HG03196 (cell line): ENCODE results near the gene PALM3.
"Not testable (repeated sequence)": the region's sequence is repeated elsewhere in the genome, so short reads cannot be mapped to it uniquely, and the experiment has no call there.

Source experiments
- ATAC-seq: cut with Tn5 transposase; IDR thresholded peaks from one replicate; pipeline ENCODE4 v1.9.1; 2021; ENCODE audit not compliant: unreplicated experiment

Gene PALM3

DNA sequence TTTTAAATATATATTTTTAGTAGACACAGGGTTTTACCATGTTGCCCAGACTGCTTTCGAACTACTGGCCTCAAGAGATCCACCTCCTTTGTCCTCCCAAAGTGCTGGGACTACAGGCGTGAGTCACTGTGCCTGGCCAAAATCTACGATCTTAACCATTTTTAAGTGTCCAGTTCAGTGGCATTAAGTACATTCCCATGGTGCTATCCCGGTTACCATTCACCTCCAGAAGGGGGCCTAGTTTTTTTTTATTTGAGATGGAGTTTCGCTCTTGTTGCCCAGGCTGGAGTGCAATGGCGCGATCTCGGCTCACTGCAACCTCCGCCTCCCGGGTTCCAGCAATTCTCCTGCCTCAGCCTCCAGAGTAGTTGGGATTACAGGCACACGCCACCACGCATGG, 26.7 kb downstream of the PALM3 start:
- ATAC-seq = not testable (repeated sequence)

DNA sequence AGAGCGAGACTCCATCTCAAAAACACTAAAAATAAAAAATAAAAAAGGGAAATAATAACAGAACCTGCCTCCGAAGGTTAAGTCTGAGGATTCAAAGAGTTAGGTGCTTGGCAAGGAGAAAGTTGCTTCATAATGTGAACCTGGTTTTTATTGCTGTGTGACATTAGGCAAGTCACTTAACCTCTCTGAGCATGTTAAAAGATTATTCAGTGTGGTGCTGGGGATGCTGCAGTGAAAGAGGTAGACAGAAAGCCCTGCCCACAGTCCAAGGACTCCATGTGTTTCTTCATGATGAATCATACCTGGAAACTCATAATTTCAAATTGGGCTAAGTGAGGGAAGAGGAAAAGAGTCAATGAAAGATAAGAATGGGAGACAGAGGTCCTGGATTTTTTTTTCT, 27.9 kb downstream of the PALM3 start:
- no peak for ATAC-seq

GRCh38 chr19:14031719-14032480, 30.0 kb downstream of the PALM3 start, which contains the start of gene IL27RA:
Gene IL27RA, plus strand, starts transcription at chr19:14031762. Its CDS starts 111 bp downstream, at chr19:14031873.
- peak; percentile 58 for ATAC-seq

DNA sequence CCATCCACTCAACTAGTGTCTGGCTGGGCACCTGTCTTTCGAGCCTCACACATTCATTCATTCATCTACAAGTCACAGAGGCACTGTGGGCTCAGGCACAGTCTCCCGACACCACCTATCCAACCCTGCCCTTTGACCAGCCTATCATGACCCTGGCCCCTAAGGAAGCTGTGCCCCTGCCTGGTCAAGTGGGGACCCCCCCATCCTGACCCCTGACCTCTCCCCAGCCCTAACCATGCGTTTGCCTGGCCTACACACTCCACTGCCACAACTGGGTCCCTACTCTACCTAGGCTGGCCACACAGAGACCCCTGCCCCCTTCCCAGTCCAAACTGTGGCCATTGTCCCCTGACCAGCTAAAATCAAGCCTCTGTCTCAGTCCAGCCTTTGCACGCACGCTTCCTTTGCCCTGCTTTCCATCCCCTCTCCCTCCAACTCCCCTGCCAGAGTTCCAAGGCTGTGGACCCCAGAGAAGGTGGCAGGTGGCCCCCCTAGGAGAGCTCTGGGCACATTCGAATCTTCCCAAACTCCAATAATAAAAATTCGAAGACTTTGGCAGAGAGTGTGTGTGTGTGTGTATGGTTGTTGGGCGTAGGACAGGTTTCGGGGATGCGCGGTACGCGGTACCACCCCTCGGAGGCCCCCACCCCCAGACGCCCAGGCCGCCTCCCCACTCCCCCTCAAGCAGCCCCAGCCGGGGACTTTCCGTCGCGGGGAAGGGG, 30.7 kb downstream of the PALM3 start:
- ATAC-seq = no peak

DNA sequence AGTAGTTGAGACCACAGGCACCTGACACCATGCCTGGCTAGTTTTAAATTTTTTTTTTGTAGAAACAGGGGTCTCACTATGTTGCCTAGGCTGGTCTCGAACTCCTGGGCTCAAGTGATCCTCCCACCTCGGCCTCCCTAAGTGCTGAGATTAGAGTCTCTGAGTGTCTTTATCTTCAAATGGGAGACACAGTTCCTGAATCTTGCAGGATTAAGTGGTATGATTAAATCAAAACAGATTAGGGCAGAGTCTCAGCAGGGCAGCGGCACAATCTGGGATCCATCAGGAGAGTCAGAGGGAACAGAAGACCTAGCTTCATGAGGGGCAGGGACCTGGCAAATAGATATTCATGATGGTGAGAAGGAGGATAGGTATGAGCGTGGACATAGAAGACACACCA, 33.0 kb downstream of the PALM3 start:
- ATAC-seq = no peak

DNA sequence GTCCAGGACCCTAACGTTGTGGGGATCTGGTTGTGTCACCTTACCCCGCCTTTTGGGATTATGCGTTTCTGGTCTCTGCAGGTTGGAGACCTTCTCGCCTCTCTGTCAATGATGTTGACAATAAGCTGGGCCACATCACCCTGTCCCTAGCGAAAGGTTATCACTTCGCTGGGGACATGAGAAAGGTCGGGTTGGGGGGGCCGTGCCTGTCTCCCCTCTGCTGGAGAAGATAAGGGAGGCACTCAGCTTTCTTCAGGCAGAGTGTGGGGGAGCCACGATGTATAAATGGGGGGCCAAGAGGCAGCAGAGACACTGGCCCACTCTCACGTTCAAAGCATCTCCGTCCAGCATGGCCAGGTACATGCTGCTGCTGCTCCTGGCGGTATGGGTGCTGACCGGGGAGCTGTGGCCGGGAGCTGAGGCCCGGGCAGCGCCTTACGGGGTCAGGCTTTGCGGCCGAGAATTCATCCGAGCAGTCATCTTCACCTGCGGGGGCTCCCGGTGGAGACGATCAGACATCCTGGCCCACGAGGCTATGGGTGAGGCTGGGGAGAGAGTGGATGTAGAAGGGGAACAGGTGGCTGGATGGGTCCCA, 33.9 kb downstream of the PALM3 start, which contains the start of gene RLN3:
TSS of gene RLN3 (plus strand) at position 293 of the 595 bp plus-strand sequence. CDS start at position 350, 57 bp downstream.
- no peak for ATAC-seq

GRCh38 chr19:14026652-14027192, 35.2 kb downstream of the PALM3 start:
- not testable (repeated sequence) for ATAC-seq

GRCh38 chr19:14023404-14024235, 38.3 kb downstream of the PALM3 start:
- ATAC-seq = no peak

- no peak for ATAC-seq
These were observed 39.4 kb downstream of the PALM3 start for GRCh38 chr19:14022469-14022868.

- ATAC-seq = no peak
These were observed 40.4 kb downstream of the PALM3 start for GRCh38 chr19:14021474-14021873.

- not testable (repeated sequence) for ATAC-seq
These were observed 42.1 kb downstream of the PALM3 start for GRCh38 chr19:14019739-14020138.

GRCh38 chr19:14019100-14019499, 42.8 kb downstream of the PALM3 start:
- no peak for ATAC-seq

- ATAC-seq = peak; percentile 82
These were observed 46.3 kb downstream of the PALM3 start for GRCh38 chr19:14015524-14016035.

DNA sequence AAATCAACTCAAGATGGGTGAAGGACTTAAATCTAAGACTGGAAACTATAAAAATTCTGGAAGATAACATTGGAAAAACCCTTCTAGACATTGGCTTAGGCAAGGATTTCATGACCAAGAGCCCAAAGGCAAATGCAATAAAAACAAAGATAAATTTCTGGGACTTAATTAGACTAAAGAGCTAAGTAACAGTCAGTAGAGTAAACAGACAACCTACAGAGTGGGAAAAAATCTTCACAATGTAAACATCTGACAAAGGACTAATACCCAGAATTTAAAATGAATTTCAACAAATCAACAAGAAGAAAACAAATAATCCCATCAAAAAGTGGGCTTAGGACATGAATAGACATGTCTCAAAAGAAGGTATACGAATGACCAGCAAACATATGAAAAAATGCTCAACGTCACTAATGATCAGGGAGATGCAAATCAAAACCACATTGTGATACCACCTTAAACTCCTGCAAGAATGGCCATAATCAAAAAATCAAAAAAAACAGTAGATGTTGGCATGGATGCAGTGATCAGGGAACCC, 49.4 kb downstream of the PALM3 start:
- no peak for ATAC-seq

DNA sequence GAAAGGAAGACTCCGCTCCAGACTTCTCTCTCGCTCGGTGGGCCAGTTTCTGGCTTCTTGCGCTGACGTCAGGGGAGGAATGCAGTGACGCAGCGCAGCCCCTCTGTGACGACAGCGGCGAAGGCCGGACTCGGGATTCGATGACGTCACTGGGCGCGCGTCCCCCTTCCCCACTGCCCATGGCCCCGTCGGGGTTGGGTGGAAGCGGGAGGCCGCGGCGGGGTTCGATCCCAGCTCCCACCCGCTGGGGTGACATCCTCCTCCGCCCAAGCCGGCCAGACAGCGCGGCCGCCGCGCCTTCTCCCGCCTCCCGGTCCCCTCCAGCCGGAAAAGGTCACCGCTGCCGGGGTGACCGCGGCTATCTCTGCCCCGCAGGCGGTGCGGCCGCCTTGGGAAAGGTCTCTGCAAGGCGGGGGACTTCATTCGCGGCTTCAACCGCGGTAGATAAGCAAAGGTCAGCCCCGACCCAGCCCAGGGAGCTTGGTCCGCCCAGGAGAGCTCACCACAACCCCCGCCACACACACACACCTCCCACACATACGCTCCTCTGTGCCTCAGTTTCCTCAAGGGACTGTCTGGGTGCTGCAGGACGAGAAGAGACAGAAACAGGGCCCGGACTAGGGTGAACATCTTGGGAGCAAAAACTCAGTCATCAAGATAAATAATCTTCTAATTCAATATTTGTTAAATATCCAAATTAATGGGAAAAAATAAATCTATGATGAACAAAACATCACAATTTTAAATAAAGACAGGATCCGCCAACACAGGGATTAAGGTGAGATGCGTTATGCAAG, 54.9 kb downstream of the PALM3 start:
- peak; percentile 27 for ATAC-seq

DNA sequence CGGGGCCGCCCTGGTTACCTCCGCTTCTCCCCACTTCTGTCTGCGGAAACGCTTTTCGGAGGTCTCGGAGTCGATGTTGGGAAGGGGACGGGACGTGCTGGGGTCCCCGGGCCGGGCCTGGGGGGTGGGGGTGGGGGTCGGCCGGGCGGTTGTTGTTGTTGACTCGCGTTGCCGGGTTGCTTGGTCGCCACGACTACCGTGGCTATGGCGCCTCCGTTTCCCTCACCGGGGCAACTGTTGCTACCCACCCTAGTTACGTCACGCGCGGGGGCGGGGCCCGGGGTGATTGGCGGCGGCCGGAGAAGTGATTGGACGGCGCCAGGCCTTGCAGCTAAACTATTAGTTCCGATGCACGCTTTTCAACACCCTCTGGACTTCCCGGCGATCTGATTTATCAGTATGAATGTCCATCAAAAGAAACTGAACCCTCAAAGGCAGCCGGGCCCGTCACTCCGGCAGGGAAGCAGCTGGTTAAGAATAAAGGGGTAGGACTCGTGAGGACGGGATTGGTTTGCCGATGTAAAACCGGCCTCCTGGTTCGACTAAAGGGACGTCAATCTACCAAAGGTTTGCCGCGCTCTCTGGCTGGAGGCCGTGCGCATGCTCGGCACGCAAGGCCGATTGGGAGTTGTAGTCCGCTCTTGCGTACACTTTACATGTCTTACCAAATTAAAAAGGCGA, 55.7 kb downstream of the PALM3 start, which contains the start of gene RFX1:
TSS of gene RFX1 (minus strand) at position 236 of the 681 bp plus-strand sequence. CDS start 12,477 bp downstream, outside the sequence.
- peak; percentile 70 for ATAC-seq

GRCh38 chr19:14005349-14006084, 56.4 kb downstream of the PALM3 start:
- ATAC-seq = peak; percentile 41
